Measurements from ENCODE around the gene TREX2.

- TF ChIP-seq CTCF (IDR thresholded peaks at IDR 0.05) (no peak), EP300 (IDR thresholded peaks at IDR 0.05) (no peak), POLR2A (IDR thresholded peaks at IDR 0.05) (no peak)
Observed at GRCh38 chrX:153448556-153449367, 2.9 kb upstream of the TREX2 start.

Measured in ovary (tissue), 3 donors.